ENCODE data around the gene POTEB3. TPM values are rescaled to one million over a fixed set of nuclear protein-coding genes. Genes with fewer than 3 reads are reported as not detected.
"Not testable (repeated sequence)": the region's sequence is repeated elsewhere in the genome, so short reads cannot be mapped to it uniquely, and the experiment has no call there.

The POTEB3 gene
- total RNA-seq (not detected), polyA plus RNA-seq (not detected), total RNA-seq (0 reads per million in 6 experiments)

- H3K27me3 Mint-ChIP-seq, H3K4me1 Mint-ChIP-seq, DNase-seq, POLR2A ChIA-PET, ATAC-seq, H3K9me3 Mint-ChIP-seq, H3K27ac Mint-ChIP-seq, H3K36me3 Mint-ChIP-seq, H3K4me3 Mint-ChIP-seq: not testable (repeated sequence)
These were observed at the start of gene POTEB3 for GRCh38 chr15:21440399-21440798. TSS of gene POTEB3 (minus strand) at chr15:21440499. CDS start at chr15:21440011, 488 bp downstream.

DNA sequence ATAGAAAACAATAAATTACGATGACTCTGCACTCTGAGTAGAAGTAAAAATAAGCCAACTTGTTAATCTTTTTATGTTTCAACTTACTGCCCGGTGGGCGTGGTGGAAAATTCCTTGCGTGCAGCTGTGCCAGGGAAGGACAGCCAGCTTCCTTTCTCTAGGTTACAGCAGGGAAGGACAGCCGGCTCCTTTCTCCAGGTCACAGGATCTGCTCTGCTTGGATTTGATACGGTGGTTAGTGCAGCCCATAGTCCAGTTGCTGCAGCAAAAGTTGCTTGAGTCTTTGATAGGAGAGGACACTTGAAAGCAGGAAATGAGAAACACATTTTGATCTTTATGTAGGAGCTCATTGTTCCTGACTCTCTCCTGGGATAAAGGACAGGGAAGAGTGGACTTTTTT, 13.4 kb upstream of the POTEB3 start:
- POLR2A ChIA-PET, result not testable (repeated sequence)

GRCh38 chr15:21451920-21452563, 11.7 kb upstream of the POTEB3 start:
- H3K27me3 Mint-ChIP-seq, H3K4me3 Mint-ChIP-seq, POLR2A ChIA-PET, H3K9me3 Mint-ChIP-seq, H3K27ac Mint-ChIP-seq, H3K36me3 Mint-ChIP-seq, ATAC-seq, H3K4me1 Mint-ChIP-seq: not testable (repeated sequence)
- peak in 1 of 10 donors; percentile 45 for DNase-seq

More for the DNA sequence above, 13.4 kb upstream of the POTEB3 start:
- not testable (repeated sequence) for H3K9me3 Mint-ChIP-seq, ATAC-seq, DNase-seq, H3K27me3 Mint-ChIP-seq, H3K36me3 Mint-ChIP-seq, H3K4me1 Mint-ChIP-seq, H3K27ac Mint-ChIP-seq, H3K4me3 Mint-ChIP-seq

GRCh38 chr15:21451487-21451886, 11.2 kb upstream of the POTEB3 start:
- DNase-seq, ATAC-seq, H3K36me3 Mint-ChIP-seq, H3K27me3 Mint-ChIP-seq, H3K9me3 Mint-ChIP-seq, H3K4me1 Mint-ChIP-seq, H3K27ac Mint-ChIP-seq, H3K4me3 Mint-ChIP-seq, POLR2A ChIA-PET: not testable (repeated sequence)

DNA sequence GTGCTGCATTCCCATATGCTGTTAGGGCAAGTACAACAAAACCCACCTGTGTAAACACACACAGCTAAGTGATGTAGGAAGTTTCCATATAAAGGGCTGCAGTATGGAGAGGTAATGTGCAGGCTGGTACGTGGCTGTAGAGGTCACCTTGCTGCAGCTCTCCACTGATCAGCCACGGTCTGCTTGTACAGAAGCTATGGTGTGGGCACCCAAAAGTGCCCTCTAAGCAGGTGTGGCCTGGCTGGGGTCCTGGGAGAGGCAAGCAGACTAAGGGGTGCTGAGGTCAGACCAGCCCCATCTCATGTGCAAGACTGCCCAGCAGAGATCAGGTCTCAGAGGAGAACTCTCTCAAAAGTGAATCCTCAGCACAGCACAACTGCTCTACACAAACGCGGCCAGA, 32.9 kb downstream of the POTEB3 start:
- ATAC-seq, H3K9me3 Mint-ChIP-seq, POLR2A ChIA-PET, H3K27me3 Mint-ChIP-seq, H3K4me1 Mint-ChIP-seq, H3K4me3 Mint-ChIP-seq, DNase-seq, H3K27ac Mint-ChIP-seq, H3K36me3 Mint-ChIP-seq: not testable (repeated sequence)

DNA sequence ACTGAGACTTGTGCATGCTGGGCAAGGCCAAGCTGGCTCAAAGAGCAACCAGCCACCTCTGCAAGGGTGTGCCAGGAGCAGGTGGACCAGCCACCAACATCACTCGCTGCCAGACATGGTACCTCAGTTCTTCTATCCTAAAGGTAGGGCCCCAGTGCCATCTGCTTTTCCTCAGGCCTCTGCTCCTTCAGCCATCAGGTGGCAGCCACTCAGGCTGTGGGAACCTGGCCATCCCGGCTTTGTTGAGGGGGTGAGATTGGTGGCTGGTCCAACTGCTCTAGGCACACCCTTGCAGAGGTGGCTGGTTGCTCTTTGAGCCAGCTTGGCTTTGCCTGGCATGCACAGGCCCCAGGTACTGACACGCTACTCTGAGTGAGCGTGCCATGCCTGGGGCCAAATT, 38.8 kb downstream of the POTEB3 start:
- H3K4me1 Mint-ChIP-seq, H3K27me3 Mint-ChIP-seq, H3K27ac Mint-ChIP-seq, ATAC-seq, H3K9me3 Mint-ChIP-seq, H3K4me3 Mint-ChIP-seq, POLR2A ChIA-PET, H3K36me3 Mint-ChIP-seq, DNase-seq: not testable (repeated sequence)

DNA sequence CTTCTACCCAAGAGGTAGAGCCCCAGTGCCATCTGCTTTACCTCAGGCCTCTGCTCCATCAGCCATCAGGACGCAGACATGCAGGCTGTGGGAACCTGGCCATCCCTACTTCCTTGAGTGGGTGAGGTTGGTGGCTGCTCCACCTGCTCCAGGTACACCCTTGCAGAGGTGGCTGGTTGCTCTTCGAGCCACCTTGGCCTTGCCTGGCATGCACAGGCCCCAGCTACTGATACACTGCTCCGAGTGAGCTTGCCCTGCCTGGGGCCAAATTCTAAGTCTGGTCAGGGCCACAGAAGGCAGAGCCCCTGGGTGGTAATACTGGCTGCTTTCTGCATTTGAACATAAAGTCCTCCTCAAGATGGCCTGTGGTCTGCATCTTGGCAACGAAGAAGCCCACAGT, 41.2 kb downstream of the POTEB3 start:
- H3K9me3 Mint-ChIP-seq, H3K4me1 Mint-ChIP-seq, H3K4me3 Mint-ChIP-seq, H3K36me3 Mint-ChIP-seq, H3K27ac Mint-ChIP-seq, POLR2A ChIA-PET, ATAC-seq, DNase-seq, H3K27me3 Mint-ChIP-seq: not testable (repeated sequence)

DNA sequence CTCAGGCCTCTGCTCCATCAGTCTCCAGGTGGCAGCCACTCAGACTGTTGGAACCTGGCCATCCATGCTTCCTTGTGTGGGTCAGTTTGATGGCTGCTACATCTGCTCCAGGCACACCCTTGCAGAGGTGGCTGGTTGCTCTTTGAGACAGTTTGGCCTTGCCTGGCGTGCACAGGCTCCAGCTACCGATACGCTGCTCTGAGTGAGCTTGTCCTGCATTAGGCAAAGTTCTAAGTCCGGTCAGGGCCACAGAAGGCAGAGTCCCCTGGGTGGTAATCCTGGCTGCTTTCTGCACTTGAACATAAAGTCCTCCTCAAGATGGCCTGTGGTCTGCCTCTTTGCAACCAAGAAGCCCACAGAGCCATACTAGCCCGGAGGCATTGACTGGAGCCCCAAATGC, 41.8 kb downstream of the POTEB3 start:
- H3K36me3 Mint-ChIP-seq, H3K27me3 Mint-ChIP-seq, ATAC-seq, DNase-seq, H3K4me3 Mint-ChIP-seq, H3K4me1 Mint-ChIP-seq, POLR2A ChIA-PET, H3K27ac Mint-ChIP-seq, H3K9me3 Mint-ChIP-seq: not testable (repeated sequence)

DNA sequence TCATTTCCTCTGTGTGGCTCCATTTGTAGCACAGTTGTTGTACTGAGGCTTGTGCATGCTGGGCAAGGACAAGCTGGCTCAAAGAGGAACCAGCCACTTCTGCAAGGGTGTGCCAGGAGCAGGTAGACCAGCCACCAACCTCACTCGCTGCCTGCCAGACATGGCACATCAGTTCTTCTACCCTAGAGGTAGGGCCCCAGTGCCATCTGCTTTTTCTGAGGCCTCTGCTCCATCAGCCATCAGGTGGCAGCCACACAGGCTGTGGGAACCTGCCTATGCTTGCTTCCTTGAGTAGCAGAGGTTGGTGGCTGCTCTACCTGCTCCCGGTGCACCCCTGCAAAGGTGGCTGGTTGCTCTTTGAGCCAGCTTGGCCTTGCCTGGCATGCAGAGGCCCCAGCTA, 42.6 kb downstream of the POTEB3 start:
- POLR2A ChIA-PET, ATAC-seq, H3K36me3 Mint-ChIP-seq, H3K4me3 Mint-ChIP-seq, H3K27me3 Mint-ChIP-seq, DNase-seq, H3K9me3 Mint-ChIP-seq, H3K4me1 Mint-ChIP-seq, H3K27ac Mint-ChIP-seq: not testable (repeated sequence)

DNA sequence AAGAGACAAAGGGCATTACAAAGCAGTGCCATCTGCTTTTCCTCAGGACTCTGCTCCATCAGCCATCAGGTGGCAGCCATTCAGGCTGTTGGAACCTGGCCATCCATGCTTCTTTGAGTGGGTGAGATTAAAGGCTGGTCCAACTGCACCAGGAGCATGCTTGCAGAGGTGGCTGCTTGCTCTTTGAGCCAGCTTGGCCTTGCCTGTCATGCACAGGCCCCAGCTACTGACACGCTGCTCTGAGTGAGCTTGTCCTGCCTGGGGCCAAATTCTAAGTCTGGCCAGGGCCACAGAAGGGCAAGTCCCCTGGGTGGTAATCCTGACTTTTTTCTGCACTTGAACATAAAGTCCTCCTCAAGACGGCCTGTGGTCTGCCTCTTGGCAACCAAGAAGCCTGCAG, 43.1 kb downstream of the POTEB3 start:
- not testable (repeated sequence) for H3K27me3 Mint-ChIP-seq

GRCh38 chr15:21385961-21386360, 54.3 kb downstream of the POTEB3 start:
- DNase-seq, H3K4me3 Mint-ChIP-seq, POLR2A ChIA-PET, ATAC-seq, H3K27me3 Mint-ChIP-seq, H3K27ac Mint-ChIP-seq, H3K36me3 Mint-ChIP-seq, H3K9me3 Mint-ChIP-seq, H3K4me1 Mint-ChIP-seq: not testable (repeated sequence)

More for the DNA sequence above, 43.1 kb downstream of the POTEB3 start:
- POLR2A ChIA-PET, H3K4me3 Mint-ChIP-seq, H3K9me3 Mint-ChIP-seq, H3K4me1 Mint-ChIP-seq, ATAC-seq, DNase-seq, H3K36me3 Mint-ChIP-seq, H3K27ac Mint-ChIP-seq: not testable (repeated sequence)

DNA sequence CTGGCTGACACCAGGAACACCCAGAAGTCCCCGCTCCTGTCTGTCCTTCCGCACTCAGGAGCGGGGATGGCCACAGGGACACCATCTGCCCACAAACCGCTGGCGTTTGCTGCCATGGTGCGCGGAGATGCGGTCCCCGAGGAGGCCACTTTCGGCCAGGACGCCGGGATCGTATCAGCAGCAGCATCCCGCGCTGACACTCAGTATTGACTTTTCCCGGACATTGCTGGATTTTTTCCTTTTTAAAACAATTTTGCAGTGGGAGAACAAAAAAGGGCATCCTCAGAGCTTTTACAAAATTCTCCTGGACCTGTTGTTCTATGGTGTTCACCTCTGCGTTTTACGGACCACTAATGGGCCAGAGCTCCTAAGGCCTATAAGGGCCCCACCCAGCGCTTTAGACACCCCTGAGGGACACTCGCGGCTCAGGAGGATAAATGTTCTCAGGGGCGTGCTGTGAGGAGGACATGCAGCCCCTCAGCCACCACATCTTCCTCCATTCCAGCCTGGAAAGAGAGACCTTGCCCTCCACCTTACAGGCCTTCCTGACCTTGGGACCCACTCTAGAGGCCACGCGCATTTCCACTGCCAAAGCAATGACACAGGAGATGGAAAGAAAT, 56.3 kb downstream of the POTEB3 start:
- H3K4me1 Mint-ChIP-seq, H3K27ac Mint-ChIP-seq, DNase-seq, H3K36me3 Mint-ChIP-seq, ATAC-seq, H3K9me3 Mint-ChIP-seq, POLR2A ChIA-PET, H3K4me3 Mint-ChIP-seq, H3K27me3 Mint-ChIP-seq: not testable (repeated sequence)

- H3K4me3 Mint-ChIP-seq, H3K27me3 Mint-ChIP-seq, H3K4me1 Mint-ChIP-seq, POLR2A ChIA-PET, ATAC-seq, H3K9me3 Mint-ChIP-seq, DNase-seq, H3K27ac Mint-ChIP-seq, H3K36me3 Mint-ChIP-seq: not testable (repeated sequence)
These were observed 66.6 kb downstream of the POTEB3 start for GRCh38 chr15:21373682-21374081.

- DNase-seq, H3K9me3 Mint-ChIP-seq, H3K4me3 Mint-ChIP-seq, H3K27me3 Mint-ChIP-seq, ATAC-seq, H3K36me3 Mint-ChIP-seq, H3K27ac Mint-ChIP-seq, H3K4me1 Mint-ChIP-seq, POLR2A ChIA-PET: not testable (repeated sequence)
These were observed 71.1 kb downstream of the POTEB3 start for GRCh38 chr15:21369177-21369576.

Measured in naive thymus-derived CD8-positive, alpha-beta T cell (primary cell).